Keratinocyte (primary cell): Measurements from ENCODE around the gene TCF21. TPM values are rescaled to one million over a fixed set of nuclear protein-coding genes. Genes with fewer than 3 reads are reported as not detected.

ENCODE experiments used
- DNase-seq: peaks from one replicate; pipeline ENCODE4 v3.0.0-alpha.2; 2011; ENCODE audit warnings: low read depth, missing footprints, low spot score
- FAIRE-seq: peaks from 2 replicates; lab custom pipeline; 2011; peaks lifted over from hg19 to GRCh38; lab: Jason Lieb, UNC
- H2AFZ ChIP-seq: 2 replicates; pipeline ENCODE4 v1.6.0; 2012; ENCODE audit warnings: low read length, control low read depth, inconsistent platforms; ENCODE audit not compliant: control insufficient read depth
- H3K27ac ChIP-seq: 2 replicates; pipeline ENCODE4 v1.5.1; 2011; ENCODE audit warnings: low read length; ENCODE audit not compliant: control insufficient read depth, insufficient read depth
- H3K27me3 ChIP-seq: 3 replicates; pipeline ENCODE4 v1.6.0; 2011; ENCODE audit warnings: low read length; ENCODE audit not compliant: control insufficient read depth, insufficient read depth; ENCODE audit errors: extremely low read depth
- H3K36me3 ChIP-seq, 2 experiments: 2 replicates in 1 of 2; 3 replicates in 1 of 2; pipeline ENCODE4 v1.5.1; 2011; ENCODE audit warnings: low read length in 2 of 2, mild to moderate bottlenecking in 1 of 2; ENCODE audit not compliant: control insufficient read depth in 2 of 2, insufficient read depth in 2 of 2; ENCODE audit errors: extremely low read depth in 1 of 2
- H3K4me1 ChIP-seq: 3 replicates; pipeline ENCODE4 v1.5.1; 2011; ENCODE audit warnings: low read length; ENCODE audit not compliant: control insufficient read depth, insufficient read depth; ENCODE audit errors: extremely low read depth
- H3K4me2 ChIP-seq: 3 replicates; pipeline ENCODE4 v1.6.0; 2011; ENCODE audit warnings: low read depth, low read length; ENCODE audit not compliant: control insufficient read depth, insufficient read depth; ENCODE audit errors: extremely low read depth
- H3K4me3 ChIP-seq, 3 experiments: fragments of 200-600 bp in 1 of 3; sonication (generic) in 1 of 3; 2 replicates in 2 of 3; 3 replicates in 1 of 3; pipeline ENCODE4 v1.5.1; 2011 to 2016; ENCODE audit warnings: low read length in 3 of 3, mild to moderate bottlenecking in 3 of 3, control low read depth in 2 of 3, inconsistent platforms in 1 of 3, low read depth in 1 of 3, mixed read lengths in 1 of 3, mixed run types in 1 of 3, moderate library complexity in 1 of 3; ENCODE audit not compliant: control insufficient read depth in 2 of 3, insufficient read depth in 2 of 3; ENCODE audit errors: extremely low read depth in 1 of 3
- H3K79me2 ChIP-seq: 2 replicates; pipeline ENCODE4 v1.6.0; 2012; ENCODE audit warnings: low read length; ENCODE audit not compliant: control insufficient read depth, insufficient read depth
- H3K9ac ChIP-seq: 3 replicates; pipeline ENCODE4 v1.6.0; 2011; ENCODE audit warnings: low read length; ENCODE audit not compliant: control insufficient read depth, insufficient read depth; ENCODE audit errors: extremely low read depth
- H3K9me1 ChIP-seq: 3 replicates; pipeline ENCODE4 v1.6.0; 2011; ENCODE audit warnings: low read length; ENCODE audit not compliant: control insufficient read depth, insufficient read depth; ENCODE audit errors: extremely low read depth
- H3K9me3 ChIP-seq: 2 replicates; pipeline ENCODE4 v1.5.1; 2012; ENCODE audit warnings: low read depth, low read length; ENCODE audit not compliant: control insufficient read depth
- H4K20me1 ChIP-seq: 3 replicates; pipeline ENCODE4 v1.6.0; 2011; ENCODE audit warnings: low read length; ENCODE audit not compliant: control insufficient read depth, insufficient read depth; ENCODE audit errors: extremely low read depth
- EZH2 ChIP-seq: IDR thresholded peaks from one replicate; pipeline ENCODE4 v1.6.1; 2012; ENCODE audit warnings: inconsistent platforms, mild to moderate bottlenecking, low read length, moderate library complexity
- dilution Hi-C: fragments of 300-500 bp; cut with MboI; formaldehyde crosslinking; loops from one replicate; pipeline ENCODE4 v1.7.0; 2020; ENCODE audit warnings: low sequenced_read_pairs; ENCODE audit not compliant: extremely low pct_ligation_motif_present
- polyA plus RNA-seq, 5 experiments: library from polyadenylated mRNA; depleted of rRNA in 3 of 5; stranded (reverse) in 3 of 5; stranded (forward) in 1 of 5; unstranded in 1 of 5; fragments of >200 nt; gene quantifications; 1 replicate in 1 of 5; 2 replicates in 3 of 5; 3 replicates in 1 of 5; pipeline versions ENCODE4 v1.2.1 to v1.2.3, GENCODE V29; 2011 to 2012; ENCODE audit warnings: missing spikeins in 2 of 5, low read depth in 1 of 5, low replicate concordance in 1 of 5
- TF ChIP-seq, protein P1 (sequence below), 3 experiments: IDR thresholded peaks in 1 of 3; conservative IDR thresholded peaks in 1 of 3; optimal IDR thresholded peaks in 1 of 3; 2 replicates in 2 of 3; 3 replicates in 1 of 3; pipeline versions ENCODE3 to v1.5.1; 2011; ENCODE audit warnings: low read length in 3 of 3, mild to moderate bottlenecking in 3 of 3, moderate library complexity in 2 of 3, control low read depth in 1 of 3, inconsistent platforms in 1 of 3; ENCODE audit not compliant: insufficient read depth in 2 of 3; ENCODE audit errors: extremely low read depth in 1 of 3

Gene TCF21
- polyA plus RNA-seq, 1 donor (not counting 4 experiments of a cell fraction or from before 2014, with no cell fraction given), result not detected

DNA sequence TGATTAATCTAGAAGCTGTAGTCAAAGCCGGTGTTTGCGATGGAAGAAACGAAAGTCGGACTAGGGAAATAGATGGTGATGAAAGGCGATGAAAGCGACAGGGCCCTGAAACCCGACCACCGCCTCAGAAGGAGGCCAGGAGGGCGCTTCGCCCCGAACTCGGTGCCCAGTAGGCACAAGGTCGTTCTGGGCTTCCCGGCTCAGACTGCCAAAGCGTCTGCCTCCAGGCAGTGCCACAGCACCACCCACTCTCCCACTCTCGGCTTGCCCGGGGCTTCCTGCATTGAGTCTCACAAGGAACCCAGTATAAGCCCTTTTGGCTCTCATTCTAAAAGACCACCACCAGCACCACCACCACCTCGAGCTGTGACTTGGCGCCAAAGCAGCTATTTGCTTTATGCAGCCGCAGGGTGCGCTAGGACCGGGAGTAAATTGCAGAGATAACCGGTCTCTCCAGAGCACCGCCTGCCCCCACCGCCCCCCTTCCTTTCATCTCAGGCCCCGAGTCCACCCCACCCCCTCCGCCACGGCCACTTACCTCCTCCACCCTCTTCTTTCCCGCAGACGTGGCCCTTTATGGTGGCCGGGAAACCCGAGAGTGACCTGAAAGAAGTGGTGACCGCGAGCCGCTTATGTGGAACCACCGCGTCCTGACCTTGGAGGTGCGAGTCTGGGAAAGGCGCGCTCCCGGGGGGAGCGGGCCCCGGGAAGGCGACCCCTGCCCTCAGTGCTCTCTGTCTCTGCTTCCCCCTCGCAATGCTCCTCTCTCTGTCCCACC is 2.4 kb downstream of the TCF21 start:
- Histone ChIP-seq H3K4me3 (no peak overlapping the region), H3K27me3 (peaks cover 94% of the 10 kb centered on the region), H3K4me1 (no peaks in the 10 kb centered on the region), H3K79me2 (no peaks in the 10 kb centered on the region), H3K36me3 (no peaks in the 10 kb centered on the region), H3K27ac (no peak overlapping the region), H3K9ac (no peak overlapping the region), H3K9me1 (no peaks in the 10 kb centered on the region), H3K9me3 (peaks cover 1% of the 10 kb centered on the region), H2AFZ (no peak overlapping the region), H4K20me1 (peaks cover 2% of the 10 kb centered on the region), H3K4me2 (peak overlapping the region; percentile 50)
- peak; percentile 83 for TF ChIP-seq EZH2
- TF ChIP-seq, protein P1, sequence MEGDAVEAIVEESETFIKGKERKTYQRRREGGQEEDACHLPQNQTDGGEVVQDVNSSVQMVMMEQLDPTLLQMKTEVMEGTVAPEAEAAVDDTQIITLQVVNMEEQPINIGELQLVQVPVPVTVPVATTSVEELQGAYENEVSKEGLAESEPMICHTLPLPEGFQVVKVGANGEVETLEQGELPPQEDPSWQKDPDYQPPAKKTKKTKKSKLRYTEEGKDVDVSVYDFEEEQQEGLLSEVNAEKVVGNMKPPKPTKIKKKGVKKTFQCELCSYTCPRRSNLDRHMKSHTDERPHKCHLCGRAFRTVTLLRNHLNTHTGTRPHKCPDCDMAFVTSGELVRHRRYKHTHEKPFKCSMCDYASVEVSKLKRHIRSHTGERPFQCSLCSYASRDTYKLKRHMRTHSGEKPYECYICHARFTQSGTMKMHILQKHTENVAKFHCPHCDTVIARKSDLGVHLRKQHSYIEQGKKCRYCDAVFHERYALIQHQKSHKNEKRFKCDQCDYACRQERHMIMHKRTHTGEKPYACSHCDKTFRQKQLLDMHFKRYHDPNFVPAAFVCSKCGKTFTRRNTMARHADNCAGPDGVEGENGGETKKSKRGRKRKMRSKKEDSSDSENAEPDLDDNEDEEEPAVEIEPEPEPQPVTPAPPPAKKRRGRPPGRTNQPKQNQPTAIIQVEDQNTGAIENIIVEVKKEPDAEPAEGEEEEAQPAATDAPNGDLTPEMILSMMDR (optimal IDR thresholded peaks at IDR 0.05 in 1 of 3, IDR thresholded peaks at IDR 0.05 in 1 of 3, conservative IDR thresholded peaks at IDR 0.05 in 1 of 3; ENCODE audit: extremely low read depth in 1 of 3, insufficient read depth in 2 of 3, low read length in 3 of 3), result no peak
- DNase-seq (no peak), FAIRE-seq (no peak)
- dilution Hi-C loops, result loop anchor here (25.0 kb wide), 1 partner anchor 304 kb away; no protein-coding TSS in a partner anchor

DNA sequence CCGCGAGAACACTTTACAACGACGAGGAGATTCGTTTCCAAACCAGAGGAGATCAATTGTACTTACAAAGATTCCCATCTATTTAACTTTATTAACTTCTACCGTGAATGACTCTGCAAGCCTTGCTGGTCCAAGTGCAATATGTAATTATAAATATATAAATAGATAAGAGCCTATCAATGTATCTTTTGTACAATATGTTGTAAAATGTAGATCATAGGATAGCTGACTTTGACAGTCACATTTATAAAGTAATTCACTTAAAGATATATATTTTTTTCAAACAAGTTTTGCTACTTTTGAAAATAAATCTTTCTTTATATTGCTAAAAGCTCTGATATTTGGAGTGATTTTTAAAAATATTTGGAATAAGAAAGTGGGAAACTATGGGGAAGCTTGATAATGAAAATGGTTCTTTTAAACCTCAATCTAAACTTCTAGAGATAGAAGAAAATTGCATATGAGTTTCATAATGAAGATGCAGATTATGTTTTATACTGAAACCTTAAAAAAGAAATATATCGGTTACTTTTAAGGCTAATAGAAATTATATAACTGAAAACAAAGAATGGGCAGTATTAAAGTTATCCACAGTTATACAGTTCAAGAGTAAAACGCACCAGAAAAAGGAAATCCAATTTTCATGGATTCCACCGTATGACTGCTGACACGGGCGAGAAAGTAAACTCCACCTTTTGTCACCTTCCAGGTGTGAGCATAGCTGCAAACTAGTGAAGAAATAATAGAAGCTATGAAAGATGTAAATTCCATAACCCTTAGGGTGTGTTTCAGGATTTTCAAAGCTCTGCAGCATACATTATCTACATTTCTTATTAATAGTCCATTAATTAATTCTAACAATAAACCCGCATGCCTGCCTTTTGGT is 3.3 kb downstream of the TCF21 start:
- Histone ChIP-seq H3K9me3 (peaks cover 1% of the 10 kb centered on the region), H2AFZ (no peak overlapping the region), H3K36me3 (no peaks in the 10 kb centered on the region), H3K79me2 (no peaks in the 10 kb centered on the region), H3K9me1 (no peaks in the 10 kb centered on the region), H4K20me1 (peaks cover 2% of the 10 kb centered on the region), H3K27ac (no peak overlapping the region), H3K4me2 (no peak overlapping the region), H3K9ac (no peak overlapping the region), H3K4me1 (no peaks in the 10 kb centered on the region), H3K4me3 (no peak overlapping the region), H3K27me3 (peaks cover 97% of the 10 kb centered on the region)
- no peak for FAIRE-seq
- dilution Hi-C loops, result loop anchor here (25.0 kb wide), 1 partner anchor 305 kb away; no protein-coding TSS in a partner anchor
- no peak for DNase-seq
- TF ChIP-seq, protein P1 (optimal IDR thresholded peaks at IDR 0.05 in 1 of 3, IDR thresholded peaks at IDR 0.05 in 1 of 3, conservative IDR thresholded peaks at IDR 0.05 in 1 of 3; ENCODE audit: extremely low read depth in 1 of 3, insufficient read depth in 2 of 3, low read length in 3 of 3), result no peak
- TF ChIP-seq EZH2, result no peak
